HepG2 (cell line): ENCODE results near the gene CES2. TPM values are rescaled to one million over a fixed set of nuclear protein-coding genes. Genes with fewer than 3 reads are reported as not detected.

Source experiments
- CERS6 ChIP-seq: sonication (generic); formaldehyde crosslinking; IDR thresholded peaks from 2 replicates; pipeline ENCODE4 v1.5.0; 2020; ENCODE audit warnings: missing genetic modification reagents
- HMG20B ChIP-seq: conservative IDR thresholded peaks from 2 replicates; pipeline ENCODE4 v1.6.1; 2016; ENCODE audit warnings: missing genetic modification reagents, missing compliant biosample characterization
- HNF1A ChIP-seq, 2 experiments: sonication (generic) in 1 of 2; formaldehyde crosslinking in 1 of 2; IDR thresholded peaks; 2 replicates each; pipeline versions ENCODE4 v1.4.0 to v1.6.1; 2016 to 2020; ENCODE audit warnings: borderline replicate concordance in 1 of 2, low read depth in 1 of 2, mild to moderate bottlenecking in 1 of 2, missing genetic modification reagents in 1 of 2
- ISL2 ChIP-seq: sonication (generic); formaldehyde crosslinking; IDR thresholded peaks from 2 replicates; pipeline ENCODE4 v1.5.0; 2020; ENCODE audit warnings: missing genetic modification reagents
- KLF9 ChIP-seq: IDR thresholded peaks from 2 replicates; pipeline ENCODE4 v1.6.1; 2016; ENCODE audit warnings: low read depth
- NFIB ChIP-seq: sonication (generic); formaldehyde crosslinking; IDR thresholded peaks from 2 replicates; pipeline ENCODE4 v1.9.0; 2021; ENCODE audit warnings: missing genetic modification reagents, mild to moderate bottlenecking, borderline replicate concordance
- THAP7 ChIP-seq: sonication (generic); formaldehyde crosslinking; IDR thresholded peaks from 2 replicates; pipeline ENCODE4 v1.8.1; 2023; ENCODE audit warnings: mild to moderate bottlenecking, missing genetic modification reagents
- TMF1 ChIP-seq: sonication (generic); formaldehyde crosslinking; IDR thresholded peaks from 2 replicates; pipeline ENCODE4 v1.8.1; 2022; ENCODE audit warnings: low read depth, missing genetic modification reagents
- ZFYVE20 ChIP-seq: sonication (generic); formaldehyde crosslinking; IDR thresholded peaks from 2 replicates; pipeline ENCODE4 v1.8.0; 2023; ENCODE audit warnings: low read depth, mild to moderate bottlenecking, moderate library complexity, missing genetic modification reagents, borderline replicate concordance
- ZKSCAN5 ChIP-seq: sonication (generic); formaldehyde crosslinking; IDR thresholded peaks from 2 replicates; pipeline ENCODE4 v1.5.1; 2020; ENCODE audit warnings: mild to moderate bottlenecking, missing genetic modification reagents
- ZNF143 ChIP-seq: sonication (generic); formaldehyde crosslinking; IDR thresholded peaks from 2 replicates; pipeline ENCODE4 v1.4.0; 2020; ENCODE audit warnings: missing genetic modification reagents
- ZNF180 ChIP-seq: sonication (generic); formaldehyde crosslinking; IDR thresholded peaks from 2 replicates; pipeline ENCODE4 v1.4.0; 2020; ENCODE audit warnings: low read depth, missing genetic modification reagents, borderline replicate concordance
- ZNF207 ChIP-seq: fragments of 450-650 bp; IDR thresholded peaks from 2 replicates; pipeline ENCODE4 v1.6.1; 2016; ENCODE audit warnings: antibody characterized with exemption, borderline replicate concordance
- ZNF251 ChIP-seq: sonication (generic); formaldehyde crosslinking; IDR thresholded peaks from 2 replicates; pipeline ENCODE4 v1.9.0; 2021; ENCODE audit warnings: mild to moderate bottlenecking, missing genetic modification reagents
- ZNF530 ChIP-seq: sonication (generic); formaldehyde crosslinking; IDR thresholded peaks from 2 replicates; pipeline ENCODE4 v1.5.0; 2020; ENCODE audit warnings: low read depth, mild to moderate bottlenecking, missing genetic modification reagents
- ZNF652 ChIP-seq: IDR thresholded peaks from 2 replicates; pipeline ENCODE4 v1.6.1; 2016; ENCODE audit warnings: low read depth, borderline replicate concordance
- ZSCAN31 ChIP-seq: sonication (generic); formaldehyde crosslinking; IDR thresholded peaks from 2 replicates; pipeline ENCODE4 v1.5.0; 2020; ENCODE audit warnings: low read depth, mild to moderate bottlenecking, missing genetic modification reagents
- polyA plus RNA-seq, 8 experiments: library from polyadenylated mRNA; depleted of rRNA in 3 of 8; stranded (reverse) in 7 of 8; unstranded in 1 of 8; fragments of >200 nt; fragmentation: Illumina TruSeq in 4 of 8; extraction: Trizol in 4 of 8; gene quantifications; 2 replicates each; pipeline versions ENCODE4 v1.2.1 to v1.2.3, GENCODE V29; 2011 to 2016; ENCODE audit warnings: low read depth in 4 of 8, missing spikeins in 1 of 8, mixed read lengths in 1 of 8; ENCODE audit not compliant: insufficient read depth in 1 of 8
- total RNA-seq, 5 experiments: library from RNA; depleted of rRNA; stranded (reverse); fragments of >200 nt; fragmentation: Illumina TruSeq; extraction: Trizol; gene quantifications; 2 replicates each; pipeline ENCODE4 v1.2.3, GENCODE V29; 2016; ENCODE audit warnings: low read depth in 1 of 5
- TF ChIP-seq, protein P1 (sequence below): sonication (generic); formaldehyde crosslinking; IDR thresholded peaks from 2 replicates; pipeline ENCODE4 v1.5.0; 2020; ENCODE audit warnings: mild to moderate bottlenecking, missing genetic modification reagents, moderate library complexity
- TF ChIP-seq, protein P2 (sequence below): sonication (generic); formaldehyde crosslinking; IDR thresholded peaks from 2 replicates; pipeline ENCODE4 v1.4.0; 2020; ENCODE audit warnings: missing genetic modification reagents

The CES2 gene
- total and polyA plus RNA-seq, 2 of the 13 experiments (the other 11 are each of a cell fraction or from before 2014, with no cell fraction given) = 50.6 to 63.8 TPM

GRCh38 chr16:66894948-66895688, 40.2 kb upstream of the CES2 start (continued):
- no peak for TF ChIP-seq ZNF207
- TF ChIP-seq NFIB (CRISPR knock-in tag) = no peak; the same call in 1 of the 2 replicates
- no peak for TF ChIP-seq ISL2 (CRISPR knock-in tag)
- TF ChIP-seq ZNF180 (CRISPR knock-in tag) = no peak
- TF ChIP-seq HMG20B (CRISPR knock-in tag) = no peak
- TF ChIP-seq ZFYVE20 (CRISPR knock-in tag) = no peak
- no peak for TF ChIP-seq TMF1 (CRISPR knock-in tag)
- TF ChIP-seq ZNF143 (CRISPR knock-in tag) = no peak
- TF ChIP-seq CERS6 (CRISPR knock-in tag) = no peak
- TF ChIP-seq, protein P1, sequence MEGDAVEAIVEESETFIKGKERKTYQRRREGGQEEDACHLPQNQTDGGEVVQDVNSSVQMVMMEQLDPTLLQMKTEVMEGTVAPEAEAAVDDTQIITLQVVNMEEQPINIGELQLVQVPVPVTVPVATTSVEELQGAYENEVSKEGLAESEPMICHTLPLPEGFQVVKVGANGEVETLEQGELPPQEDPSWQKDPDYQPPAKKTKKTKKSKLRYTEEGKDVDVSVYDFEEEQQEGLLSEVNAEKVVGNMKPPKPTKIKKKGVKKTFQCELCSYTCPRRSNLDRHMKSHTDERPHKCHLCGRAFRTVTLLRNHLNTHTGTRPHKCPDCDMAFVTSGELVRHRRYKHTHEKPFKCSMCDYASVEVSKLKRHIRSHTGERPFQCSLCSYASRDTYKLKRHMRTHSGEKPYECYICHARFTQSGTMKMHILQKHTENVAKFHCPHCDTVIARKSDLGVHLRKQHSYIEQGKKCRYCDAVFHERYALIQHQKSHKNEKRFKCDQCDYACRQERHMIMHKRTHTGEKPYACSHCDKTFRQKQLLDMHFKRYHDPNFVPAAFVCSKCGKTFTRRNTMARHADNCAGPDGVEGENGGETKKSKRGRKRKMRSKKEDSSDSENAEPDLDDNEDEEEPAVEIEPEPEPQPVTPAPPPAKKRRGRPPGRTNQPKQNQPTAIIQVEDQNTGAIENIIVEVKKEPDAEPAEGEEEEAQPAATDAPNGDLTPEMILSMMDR (CRISPR knock-in tag) = peak; percentile 100
- TF ChIP-seq, protein P2, sequence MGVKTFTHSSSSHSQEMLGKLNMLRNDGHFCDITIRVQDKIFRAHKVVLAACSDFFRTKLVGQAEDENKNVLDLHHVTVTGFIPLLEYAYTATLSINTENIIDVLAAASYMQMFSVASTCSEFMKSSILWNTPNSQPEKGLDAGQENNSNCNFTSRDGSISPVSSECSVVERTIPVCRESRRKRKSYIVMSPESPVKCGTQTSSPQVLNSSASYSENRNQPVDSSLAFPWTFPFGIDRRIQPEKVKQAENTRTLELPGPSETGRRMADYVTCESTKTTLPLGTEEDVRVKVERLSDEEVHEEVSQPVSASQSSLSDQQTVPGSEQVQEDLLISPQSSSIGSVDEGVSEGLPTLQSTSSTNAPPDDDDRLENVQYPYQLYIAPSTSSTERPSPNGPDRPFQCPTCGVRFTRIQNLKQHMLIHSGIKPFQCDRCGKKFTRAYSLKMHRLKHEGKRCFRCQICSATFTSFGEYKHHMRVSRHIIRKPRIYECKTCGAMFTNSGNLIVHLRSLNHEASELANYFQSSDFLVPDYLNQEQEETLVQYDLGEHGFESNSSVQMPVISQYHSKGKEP = no peak
- TF ChIP-seq THAP7 (CRISPR knock-in tag) = no peak
- no peak for TF ChIP-seq KLF9
- TF ChIP-seq HNF1A (IDR thresholded peaks at IDR 0.05; ENCODE audit: low read depth) = no peak
- TF ChIP-seq HNF1A (CRISPR knock-in tag; IDR thresholded peaks at IDR 0.05; ENCODE audit: borderline replicate concordance) = no peak
- TF ChIP-seq ZSCAN31 = no peak
- no peak for TF ChIP-seq ZNF251 (CRISPR knock-in tag)
- TF ChIP-seq ZKSCAN5 = no peak
- TF ChIP-seq ZNF652 (CRISPR knock-in tag) = no peak
- no peak for TF ChIP-seq ZNF530 (CRISPR knock-in tag)
